ENCODE measurements around the gene ROBO3. TPM values are rescaled to one million over a fixed set of nuclear protein-coding genes. Genes with fewer than 3 reads are reported as not detected.

ROBO3 gene
- total RNA-seq, 1 donor from 2014 or later = 11.3 TPM

GRCh38 chr11:124825876-124826275 lies 39.4 kb upstream of the ROBO3 start:
- no peaks in the 10 kb centered on the region for H3K27me3 ChIP-seq (ENCODE audit: low read depth)
- intact Hi-C loops (cut with DNase I) = no loop called here
- no peaks in the 10 kb centered on the region for H3K9me3 ChIP-seq
- H3K36me3 ChIP-seq = no peaks in the 10 kb centered on the region
- DNase-seq = no peak
- no peak for TF ChIP-seq CTCF (IDR thresholded peaks at IDR 0.05)
- no peak overlapping the region for H3K27ac ChIP-seq
- no peak overlapping the region for H3K4me3 ChIP-seq
- H3K4me1 ChIP-seq = no peaks in the 10 kb centered on the region
- no peak for ATAC-seq

GRCh38 chr11:124829986-124830385 lies 35.2 kb upstream of the ROBO3 start:
- no peak overlapping the region for H3K27ac ChIP-seq
- DNase-seq (no peak), ATAC-seq (no peak)
- H3K4me1 ChIP-seq = no peaks in the 10 kb centered on the region
- intact Hi-C loops (cut with DNase I) = no loop called here
- no peaks in the 10 kb centered on the region for H3K27me3 ChIP-seq (ENCODE audit: low read depth)
- no peaks in the 10 kb centered on the region for H3K36me3 ChIP-seq
- no peaks in the 10 kb centered on the region for H3K9me3 ChIP-seq
- TF ChIP-seq CTCF (IDR thresholded peaks at IDR 0.05) = no peak
- H3K4me3 ChIP-seq = no peak overlapping the region

GRCh38 chr11:124830749-124831148 lies 34.5 kb upstream of the ROBO3 start:
- H3K27ac ChIP-seq = no peak overlapping the region
- no peaks in the 10 kb centered on the region for H3K36me3 ChIP-seq
- no peak for DNase-seq
- H3K9me3 ChIP-seq = no peaks in the 10 kb centered on the region
- no peaks in the 10 kb centered on the region for H3K4me1 ChIP-seq
- intact Hi-C loops (cut with DNase I) = no loop called here
- no peaks in the 10 kb centered on the region for H3K27me3 ChIP-seq (ENCODE audit: low read depth)
- no peak for ATAC-seq
- H3K4me3 ChIP-seq = no peak overlapping the region
- no peak for TF ChIP-seq CTCF (IDR thresholded peaks at IDR 0.05)

- H3K4me3 ChIP-seq = no peak overlapping the region
- DNase-seq = no peak
- no peak overlapping the region for H3K27ac ChIP-seq
- no peaks in the 10 kb centered on the region for H3K9me3 ChIP-seq
- intact Hi-C loops (cut with DNase I) = no loop called here
- ATAC-seq = no peak
- H3K4me1 ChIP-seq = peaks cover 4% of the 10 kb centered on the region
- no peaks in the 10 kb centered on the region for H3K36me3 ChIP-seq
- H3K27me3 ChIP-seq (ENCODE audit: low read depth) = no peaks in the 10 kb centered on the region
- no peak for TF ChIP-seq CTCF (IDR thresholded peaks at IDR 0.05)
Measured at GRCh38 chr11:124831897-124832296, 33.3 kb upstream of the ROBO3 start.

- peaks cover 9% of the 10 kb centered on the region for H3K4me1 ChIP-seq
- DNase-seq (no peak), ATAC-seq (no peak)
- H3K27ac ChIP-seq = no peak overlapping the region
- no peak for TF ChIP-seq CTCF (IDR thresholded peaks at IDR 0.05)
- no peaks in the 10 kb centered on the region for H3K27me3 ChIP-seq (ENCODE audit: low read depth)
- H3K9me3 ChIP-seq = no peaks in the 10 kb centered on the region
- H3K36me3 ChIP-seq = no peaks in the 10 kb centered on the region
- intact Hi-C loops (cut with DNase I) = no loop called here
- H3K4me3 ChIP-seq = no peak overlapping the region
Measured at GRCh38 chr11:124832571-124832970, 32.7 kb upstream of the ROBO3 start.

All from lower lobe of right lung (tissue), 2 donors.